NOMO-1 treated with dmso at 0.1 percent for 144 hours (cell line): ENCODE data around the gene APOC3.
"Not testable (repeated sequence)": the region's sequence is repeated elsewhere in the genome, so short reads cannot be mapped to it uniquely, and the experiment has no call there.

Experiments used
- DNase-seq: peaks from one replicate; lab custom pipeline; 2025; ENCODE audit not compliant: unreplicated experiment; lab: John Stamatoyannopoulos, UW

Gene APOC3

DNA sequence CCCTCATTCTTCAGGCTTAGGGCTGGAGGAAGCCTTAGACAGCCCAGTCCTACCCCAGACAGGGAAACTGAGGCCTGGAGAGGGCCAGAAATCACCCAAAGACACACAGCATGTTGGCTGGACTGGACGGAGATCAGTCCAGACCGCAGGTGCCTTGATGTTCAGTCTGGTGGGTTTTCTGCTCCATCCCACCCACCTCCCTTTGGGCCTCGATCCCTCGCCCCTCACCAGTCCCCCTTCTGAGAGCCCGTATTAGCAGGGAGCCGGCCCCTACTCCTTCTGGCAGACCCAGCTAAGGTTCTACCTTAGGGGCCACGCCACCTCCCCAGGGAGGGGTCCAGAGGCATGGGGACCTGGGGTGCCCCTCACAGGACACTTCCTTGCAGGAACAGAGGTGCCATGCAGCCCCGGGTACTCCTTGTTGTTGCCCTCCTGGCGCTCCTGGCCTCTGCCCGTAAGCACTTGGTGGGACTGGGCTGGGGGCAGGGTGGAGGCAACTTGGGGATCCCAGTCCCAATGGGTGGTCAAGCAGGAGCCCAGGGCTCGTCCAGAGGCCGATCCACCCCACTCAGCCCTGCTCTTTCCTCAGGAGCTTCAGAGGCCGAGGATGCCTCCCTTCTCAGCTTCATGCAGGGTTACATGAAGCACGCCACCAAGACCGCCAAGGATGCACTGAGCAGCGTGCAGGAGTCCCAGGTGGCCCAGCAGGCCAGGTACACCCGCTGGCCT is 641 bp downstream of the APOC3 start:
- no peak for DNase-seq

DNA sequence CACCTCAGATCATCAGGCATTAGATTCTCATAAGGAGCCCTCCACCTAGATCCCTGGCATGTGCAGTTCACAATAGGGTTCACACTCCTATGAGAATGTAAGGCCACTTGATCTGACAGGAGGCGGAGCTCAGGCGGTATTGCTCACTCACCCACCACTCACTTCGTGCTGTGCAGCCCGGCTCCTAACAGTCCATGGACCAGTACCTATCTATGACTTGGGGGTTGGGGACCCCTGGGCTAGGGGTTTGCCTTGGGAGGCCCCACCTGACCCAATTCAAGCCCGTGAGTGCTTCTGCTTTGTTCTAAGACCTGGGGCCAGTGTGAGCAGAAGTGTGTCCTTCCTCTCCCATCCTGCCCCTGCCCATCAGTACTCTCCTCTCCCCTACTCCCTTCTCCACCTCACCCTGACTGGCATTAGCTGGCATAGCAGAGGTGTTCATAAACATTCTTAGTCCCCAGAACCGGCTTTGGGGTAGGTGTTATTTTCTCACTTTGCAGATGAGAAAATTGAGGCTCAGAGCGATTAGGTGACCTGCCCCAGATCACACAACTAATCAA is 2.2 kb downstream of the APOC3 start:
- no peak for DNase-seq

- no peak for DNase-seq
These were observed 2.9 kb downstream of the APOC3 start for GRCh38 chr11:116832350-116833290.

GRCh38 chr11:116833491-116833815 is 3.7 kb downstream of the APOC3 start:
- DNase-seq = no peak

DNA sequence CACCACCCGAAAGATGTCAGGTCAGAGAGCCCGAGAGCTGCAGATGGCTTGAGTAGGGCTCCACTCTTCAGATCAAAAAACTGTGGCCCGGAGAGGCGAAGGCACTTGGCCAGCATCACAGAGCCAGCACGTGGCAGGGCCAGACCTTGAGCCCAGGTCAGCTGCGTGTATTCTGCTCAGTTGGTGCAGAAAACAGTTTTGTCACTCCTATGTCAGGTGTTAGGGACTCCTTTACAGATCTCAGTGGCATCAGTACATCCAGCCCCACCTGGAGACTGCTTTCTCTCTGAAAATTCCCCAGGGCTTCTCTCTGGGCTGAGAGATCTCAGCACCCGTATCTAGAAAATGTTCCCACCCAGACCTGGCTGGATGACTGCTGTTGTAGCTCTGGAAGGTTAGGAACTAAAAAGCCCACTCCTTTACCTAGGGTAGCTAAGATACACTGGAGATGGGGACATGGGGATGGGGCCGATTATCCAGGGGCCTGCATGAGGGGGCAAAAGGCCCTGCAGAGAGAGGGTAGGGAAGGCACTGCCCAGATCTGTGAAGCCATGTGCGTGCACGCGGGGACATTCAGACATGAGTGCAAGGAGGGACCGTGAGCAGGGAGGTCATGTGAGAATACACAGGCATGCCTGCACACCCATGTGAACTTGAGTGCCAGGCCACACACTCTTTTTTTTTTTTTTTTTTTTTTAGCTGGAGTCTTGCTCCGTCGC is 4.3 kb downstream of the APOC3 start:
- DNase-seq = no peak

DNA sequence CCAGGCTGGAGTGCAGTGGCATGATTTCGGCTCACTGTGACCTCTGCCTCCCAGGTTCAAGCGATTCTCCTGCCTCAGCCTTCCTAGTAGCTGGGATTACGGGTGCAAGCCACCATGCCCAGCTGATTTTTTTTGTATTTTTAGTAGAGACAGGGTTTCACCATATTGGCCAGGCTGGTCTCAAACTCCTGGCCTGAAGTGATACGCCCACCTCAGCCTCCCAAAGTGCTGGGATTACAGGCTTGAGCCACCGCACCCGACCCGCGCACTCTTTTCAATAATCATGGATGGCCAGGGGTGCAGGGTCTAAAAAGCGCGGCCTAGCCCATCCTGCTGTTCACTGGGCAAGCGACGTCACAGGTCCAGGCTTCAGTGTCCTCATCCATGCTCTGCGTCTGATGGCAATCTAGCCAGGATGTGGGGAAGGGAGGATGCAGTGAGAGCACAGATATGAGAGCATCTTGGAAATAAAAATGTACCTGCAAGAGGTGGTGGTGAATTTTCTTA is 4.9 kb downstream of the APOC3 start:
- DNase-seq = not testable (repeated sequence)

- DNase-seq = no peak
These were observed 5.5 kb downstream of the APOC3 start for GRCh38 chr11:116835042-116835772.

GRCh38 chr11:116835791-116836631 is 6.3 kb downstream of the APOC3 start:
- DNase-seq = peak; percentile 57

DNA sequence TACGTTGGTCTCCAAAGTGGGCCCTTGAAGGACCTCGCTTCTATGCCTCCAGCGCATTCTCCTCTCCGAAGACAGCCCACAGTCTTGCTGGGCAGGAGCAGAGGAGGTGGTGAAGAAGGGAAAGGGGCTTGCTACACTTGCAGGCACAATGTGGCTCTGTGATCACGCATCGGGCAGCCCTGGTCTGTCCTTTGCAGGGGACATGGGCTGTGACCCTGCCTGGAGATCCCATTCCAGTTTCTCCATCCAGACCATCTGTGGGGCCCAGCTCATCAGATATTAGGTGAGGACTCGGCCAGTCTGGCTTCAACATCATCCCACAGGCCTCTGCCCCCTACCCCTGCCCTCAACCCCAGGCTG is 6.9 kb downstream of the APOC3 start:
- no peak for DNase-seq

DNA sequence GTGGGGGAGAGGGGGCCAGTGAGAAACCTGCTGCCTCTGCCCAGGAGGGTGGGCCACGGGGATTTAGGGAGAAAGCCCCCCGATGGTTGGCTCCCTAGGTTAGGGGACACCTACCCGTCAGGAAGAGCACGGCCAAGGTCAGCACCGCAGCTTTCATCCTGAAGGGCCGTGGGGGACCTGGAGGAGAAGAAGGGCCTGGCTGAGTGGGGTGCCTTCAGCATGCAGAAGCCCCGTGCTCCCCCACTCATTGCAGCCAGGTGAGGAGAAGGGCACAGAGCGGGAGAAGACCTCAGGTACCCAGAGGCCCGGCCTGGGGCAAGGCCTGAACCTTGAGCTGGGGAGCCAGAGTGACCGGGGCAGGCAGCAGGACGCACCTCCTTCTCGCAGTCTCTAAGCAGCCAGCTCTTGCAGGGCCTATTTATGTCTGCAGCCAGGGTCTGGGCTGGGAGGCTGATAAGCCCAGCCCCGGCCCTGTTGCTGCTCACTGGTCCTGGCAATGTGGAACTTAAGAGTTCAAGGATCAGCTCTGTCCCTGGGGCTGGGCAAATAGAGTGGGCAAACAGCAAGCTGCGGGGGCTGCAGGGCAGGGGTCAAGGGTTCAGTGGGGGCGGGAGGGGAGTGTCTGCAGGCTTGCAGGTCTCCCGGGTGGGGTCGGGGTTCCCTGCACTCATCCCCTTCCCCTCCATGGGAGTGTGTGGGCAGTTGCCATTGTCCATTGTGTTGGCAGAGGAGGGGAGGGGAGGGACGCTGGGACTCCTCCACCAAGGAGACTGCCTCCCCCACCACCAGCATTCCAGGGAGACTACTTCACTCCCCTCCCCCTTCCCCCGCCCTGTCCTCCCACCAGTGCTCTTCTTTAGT is 7.8 kb downstream of the APOC3 start, which contains the start of gene APOA1:
Gene APOA1 (minus strand): TSS at position 392 of the 861 bp plus-strand sequence. CDS start 235 bp downstream, at position 157.
- DNase-seq = no peak

DNA sequence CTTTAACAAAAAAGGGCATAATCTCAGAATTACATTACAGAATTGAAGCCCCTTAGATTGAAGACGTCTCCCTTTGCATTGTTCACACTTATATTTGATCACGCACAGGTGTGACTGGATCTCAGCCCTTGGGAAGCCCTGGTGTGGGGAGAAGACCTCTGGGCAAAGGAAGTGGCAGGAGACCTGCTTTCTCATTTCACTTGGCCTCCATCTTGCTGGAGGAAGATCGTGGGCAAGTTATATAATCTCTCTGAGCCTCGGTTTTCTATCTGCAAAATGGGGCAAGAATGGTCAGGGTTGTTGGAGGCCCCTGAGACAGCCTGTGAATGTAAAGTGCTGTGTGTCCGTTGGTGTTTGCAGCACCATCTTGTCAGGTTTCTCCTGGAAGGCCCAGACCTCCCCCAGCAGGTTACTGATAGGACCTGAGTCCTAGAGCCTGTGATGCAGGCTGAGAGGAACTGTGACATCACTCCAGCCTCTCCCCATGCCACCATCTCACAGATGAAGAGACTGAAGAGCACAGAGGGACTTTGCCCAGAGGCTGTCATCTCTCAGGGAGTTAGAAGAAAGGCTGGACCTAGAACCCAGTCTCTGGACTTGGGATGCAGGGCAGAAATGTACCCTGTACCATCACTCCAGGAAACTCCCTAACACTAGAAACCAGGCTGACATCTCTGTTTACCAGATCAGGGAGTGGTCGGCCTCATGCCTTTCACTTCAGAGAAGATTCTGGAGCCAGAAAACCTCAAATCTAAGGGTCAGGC is 8.8 kb downstream of the APOC3 start:
- DNase-seq = no peak

- DNase-seq = no peak
These were observed 10.6 kb downstream of the APOC3 start for GRCh38 chr11:116840224-116840745.

DNA sequence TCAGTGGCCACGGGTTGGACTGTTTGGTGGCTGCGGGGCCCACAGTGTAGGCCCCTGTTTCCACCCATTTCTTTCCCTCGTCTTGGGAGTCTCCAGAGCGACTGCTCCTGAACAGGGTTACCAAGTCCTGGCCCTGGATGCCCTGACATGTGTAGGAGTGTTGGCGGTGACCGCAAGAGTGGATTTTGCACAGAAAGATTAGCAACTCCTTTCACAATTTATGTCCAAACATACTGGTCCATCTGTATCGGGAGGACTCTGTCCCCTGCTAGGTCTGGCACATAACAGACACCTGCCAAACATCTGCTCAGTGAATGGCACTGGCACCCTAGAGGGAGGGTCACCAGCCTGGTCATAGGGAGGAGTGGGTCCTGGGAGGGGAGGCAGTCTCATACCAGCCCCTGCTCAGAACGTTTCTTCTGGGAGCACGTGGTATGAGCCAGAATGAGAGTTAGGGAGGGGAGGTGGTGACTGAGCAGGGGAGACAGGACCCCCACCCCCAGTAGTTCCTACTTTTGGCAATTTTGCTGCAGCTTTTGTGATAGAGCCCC is 11.1 kb downstream of the APOC3 start:
- no peak for DNase-seq

GRCh38 chr11:116842117-116842516 is 12.4 kb downstream of the APOC3 start:
- DNase-seq = no peak

- DNase-seq = no peak
These were observed 13.2 kb downstream of the APOC3 start for GRCh38 chr11:116842909-116843308.

DNA sequence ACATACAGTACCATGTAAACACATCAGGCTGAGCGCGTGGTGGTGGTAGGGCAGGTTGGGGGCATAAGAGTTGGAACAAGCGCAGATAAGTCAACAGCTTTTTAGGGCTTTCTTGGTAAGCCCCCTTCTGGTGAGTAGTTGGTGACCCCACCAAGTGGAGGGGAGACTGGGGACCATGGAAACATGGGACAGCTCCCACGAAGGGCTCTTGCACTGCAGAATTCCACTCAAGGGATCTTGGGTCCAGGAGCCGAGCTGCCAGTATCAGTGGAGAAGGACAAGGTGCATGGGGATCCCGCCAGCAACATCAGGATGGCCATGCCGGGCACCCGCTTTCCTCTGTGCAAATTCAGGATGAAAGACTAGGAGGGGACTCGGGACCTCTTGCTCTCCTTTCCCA is 14.0 kb downstream of the APOC3 start:
- no peak for DNase-seq

GRCh38 chr11:116844722-116845121 is 15.0 kb downstream of the APOC3 start:
- no peak for DNase-seq
